GM12878 (cell line): Measurements from ENCODE around the gene PPP3CA. TPM values are rescaled to one million over a fixed set of nuclear protein-coding genes. Genes with fewer than 3 reads are reported as not detected.

ENCODE experiments used
- ATAC-seq: fragments of 200-7000 bp; cut with Tn5 transposase; 3 replicates; pipeline ENCODE4 v1.9.1; 2020; ENCODE audit warnings: mild to moderate bottlenecking, moderate library complexity
- BruUV-seq: library from RNA; stranded (reverse); fragments of 400-500 nt; replicated peaks from 2 replicates; lab custom pipeline; 2021; lab: Mats Ljungman, UMichigan
- CTCF ChIA-PET: fragments of 300-600 bp; sonication (Branson Sonifier 250); formaldehyde crosslinking; extraction: SDS; loops from one replicate; lab custom pipeline; 2021; ENCODE audit warnings: inconsistent platforms; lab: Yijun Ruan, JAX
- POLR2A ChIA-PET: fragments of 350-600 bp; formaldehyde crosslinking; extraction: SDS; loops from one replicate; lab custom pipeline; 2021; ENCODE audit warnings: inconsistent platforms; lab: Charles Lee
- RAD21 ChIA-PET: fragments of 300-600 bp; sonication (Branson Sonifier 250); formaldehyde crosslinking; loops from one replicate; lab custom pipeline; 2023; ENCODE audit warnings: antibody characterized with exemption; ENCODE audit not compliant: unreplicated experiment; lab: Charles Lee
- SMC1A ChIA-PET: fragments of 300-600 bp; sonication (Branson Sonifier 250); formaldehyde crosslinking; loops from one replicate; lab custom pipeline; 2023; ENCODE audit not compliant: unreplicated experiment, uncharacterized antibody; lab: Charles Lee
- DNase-seq: peaks from one replicate; pipeline ENCODE4 v3.0.0-alpha.2; 2011; ENCODE audit warnings: low read depth, low spot score
- FAIRE-seq: peaks from 3 replicates; lab custom pipeline; 2011; peaks lifted over from hg19 to GRCh38; lab: Jason Lieb, UNC
- H2AFZ ChIP-seq: 2 replicates; pipeline ENCODE4 v1.6.0; 2011; ENCODE audit warnings: low read depth, low read length, control low read depth; ENCODE audit not compliant: control insufficient read depth
- H3K27ac ChIP-seq: 2 replicates; pipeline ENCODE4 v1.5.1; 2011; ENCODE audit warnings: control low read depth; ENCODE audit not compliant: control insufficient read depth, insufficient read depth
- H3K27me3 ChIP-seq, 2 experiments: replicated peaks in 1 of 2; 2 replicates each; pipeline versions ENCODE4 v1.6.0 to v1.6.1; 2011; ENCODE audit warnings: low read length in 1 of 2; ENCODE audit not compliant: control insufficient read depth in 2 of 2, insufficient read depth in 2 of 2
- H3K36me3 ChIP-seq, 2 experiments: 2 replicates each; pipeline ENCODE4 v1.5.1; 2011; ENCODE audit warnings: low read length in 1 of 2; ENCODE audit not compliant: control insufficient read depth in 2 of 2, insufficient read depth in 2 of 2
- H3K4me1 ChIP-seq: 2 replicates; pipeline ENCODE4 v1.6.1; 2011; ENCODE audit warnings: mild to moderate bottlenecking, low read length, moderate library complexity, mixed read lengths; ENCODE audit not compliant: control insufficient read depth, insufficient read depth
- H3K4me2 ChIP-seq: 2 replicates; pipeline ENCODE4 v1.6.0; 2011; ENCODE audit warnings: control low read depth; ENCODE audit not compliant: control insufficient read depth, insufficient read depth
- H3K4me3 ChIP-seq: fragments of 200-600 bp; sonication (generic); 2 replicates; pipeline ENCODE4 v1.5.1; 2016
- H3K79me2 ChIP-seq: 2 replicates; pipeline ENCODE4 v1.6.0; 2011; ENCODE audit warnings: low read length; ENCODE audit not compliant: control insufficient read depth, insufficient read depth
- H3K9ac ChIP-seq: 2 replicates; pipeline ENCODE4 v1.8.0; 2011; ENCODE audit warnings: low read length, control low read depth, mixed read lengths; ENCODE audit not compliant: control insufficient read depth, insufficient read depth
- H3K9me3 ChIP-seq: replicated peaks from 3 replicates; pipeline ENCODE4 v1.5.1; 2011; ENCODE audit warnings: mild to moderate bottlenecking, low read length; ENCODE audit not compliant: control insufficient read depth, insufficient read depth
- H4K20me1 ChIP-seq: 2 replicates; pipeline ENCODE4 v1.6.0; 2011; ENCODE audit not compliant: control insufficient read depth, insufficient read depth
- DPF2 ChIP-seq: fragments of 450-650 bp; IDR thresholded peaks from 2 replicates; pipeline ENCODE4 v1.6.1; 2017; ENCODE audit warnings: mild to moderate bottlenecking
- EZH2 ChIP-seq: IDR thresholded peaks from 2 replicates; pipeline ENCODE4 v1.6.1; 2012; ENCODE audit warnings: low read depth, mild to moderate bottlenecking, control low read depth, inconsistent platforms, low read length, borderline replicate concordance; ENCODE audit not compliant: control insufficient read depth
- FOXK2 ChIP-seq: fragments of 450-650 bp; IDR thresholded peaks from 2 replicates; pipeline ENCODE4 v1.6.1; 2017; ENCODE audit warnings: mild to moderate bottlenecking, moderate library complexity
- FOXM1 ChIP-seq: IDR thresholded peaks from 2 replicates; pipeline ENCODE4 v1.6.1; 2012; ENCODE audit warnings: low read depth, mild to moderate bottlenecking, inconsistent platforms, low read length, moderate library complexity
- HCFC1 ChIP-seq: fragments of 150-350 bp; IDR thresholded peaks from 2 replicates; pipeline ENCODE4 v1.6.1; 2014; ENCODE audit warnings: low read length
- LARP7 ChIP-seq: fragments of 450-650 bp; IDR thresholded peaks from 2 replicates; pipeline ENCODE4 v1.6.1; 2017; ENCODE audit warnings: mild to moderate bottlenecking
- NFYA ChIP-seq: IDR thresholded peaks from 2 replicates; pipeline ENCODE4 v1.6.1; 2011; ENCODE audit warnings: low read depth, mild to moderate bottlenecking, low read length, improper control_type of control experiment, borderline replicate concordance
- NRF1 ChIP-seq: conservative IDR thresholded peaks from 2 replicates; pipeline ENCODE4 v1.6.1; 2011; ENCODE audit warnings: mild to moderate bottlenecking, low read depth, low read length, improper control_type of control experiment
- TCF12 ChIP-seq: IDR thresholded peaks from 2 replicates; pipeline ENCODE4 v1.6.1; 2011; ENCODE audit warnings: low read depth, mild to moderate bottlenecking, low read length
- TCF3 ChIP-seq: IDR thresholded peaks from 2 replicates; pipeline ENCODE4 v1.6.1; 2012; ENCODE audit warnings: low read depth, mild to moderate bottlenecking, low read length, borderline replicate concordance; ENCODE audit not compliant: insufficient read depth
- YBX1 ChIP-seq: fragments of 450-650 bp; IDR thresholded peaks from 2 replicates; pipeline ENCODE4 v1.6.1; 2016; ENCODE audit warnings: antibody characterized with exemption
- ZNF274 ChIP-seq: IDR thresholded peaks from one replicate; pipeline ENCODE4 v1.8.0; 2011; ENCODE audit not compliant: insufficient read length, insufficient read depth
- ZZZ3 ChIP-seq: IDR thresholded peaks from 2 replicates; pipeline ENCODE4 v1.6.1; 2011; ENCODE audit warnings: low read depth; ENCODE audit not compliant: control insufficient read depth, insufficient read length
- WGBS: methylation state at CpG from one replicate; pipeline ENCODE4 v1.1.6; 2016; ENCODE audit warnings: low lambda C conversion rate; ENCODE audit not compliant: insufficient replicate concordance, insufficient coverage; ENCODE audit errors: missing lambda C conversion rate; 5-methylcytosine and 5-hydroxymethylcytosine counted together
- in situ Hi-C: fragments of 300-500 bp; cut with MboI; formaldehyde crosslinking; loops from 9 replicates; pipeline ENCODE4 v1.14.3; 2018; ENCODE audit warnings: mixed read lengths
- intact Hi-C: fragments of 100-400 bp; cut with micrococcal nuclease; formaldehyde crosslinking; loops from one replicate; pipeline ENCODE4 v1.14.2; 2022; ENCODE audit not compliant: unreplicated experiment
- polyA plus RNA-seq, 11 experiments: library from polyadenylated mRNA; depleted of rRNA in 4 of 11; unstranded in 6 of 11; stranded (reverse) in 5 of 11; fragments of >200 nt; fragmentation: Nextera tagmentation in 4 of 11; fragmentation: Illumina TruSeq in 1 of 11; extraction: Ambion mirVana in 4 of 11; extraction: Trizol in 1 of 11; gene quantifications; 1 replicate in 1 of 11; 2 replicates in 10 of 11; pipeline versions ENCODE4 v1.2.1 to v1.2.3, GENCODE V29; 2011 to 2016; ENCODE audit warnings: inconsistent platforms in 2 of 11, missing spikeins in 2 of 11, low read depth in 1 of 11
- total RNA-seq, 4 experiments: library from RNA; depleted of rRNA in 3 of 4; stranded (reverse); fragments of >200 nt in 3 of 4; fragmentation: Illumina TruSeq in 1 of 4; extraction: Trizol in 1 of 4; gene quantifications; 2 replicates each; pipeline versions ENCODE4 v1.2.1 to v1.2.3, GENCODE V29; 2013 to 2021
- TF ChIP-seq, protein P1 (sequence below): IDR thresholded peaks from 2 replicates; pipeline ENCODE4 v1.6.1; 2011; ENCODE audit warnings: borderline replicate concordance, low read depth, mild to moderate bottlenecking, moderate library complexity, low read length; ENCODE audit not compliant: insufficient read depth, poor library complexity, severe bottlenecking
- TF ChIP-seq, protein P2 (sequence below): IDR thresholded peaks from 2 replicates; pipeline ENCODE4 v1.6.1; 2012; ENCODE audit warnings: improper control_type of control experiment, low read depth, low read length; ENCODE audit not compliant: insufficient replicate concordance
- TF ChIP-seq, protein P3 (sequence below): IDR thresholded peaks from 2 replicates; pipeline ENCODE4 v1.6.1; 2011; ENCODE audit warnings: low read depth, mild to moderate bottlenecking, low read length, moderate library complexity, borderline replicate concordance; ENCODE audit errors: extremely low read depth

PPP3CA gene
- total and polyA plus RNA-seq, 10 of the 15 experiments (the other 5 are each of a cell fraction or from before 2014, with no cell fraction given): 0.33 to 9.0 (median 1.0) TPM

DNA sequence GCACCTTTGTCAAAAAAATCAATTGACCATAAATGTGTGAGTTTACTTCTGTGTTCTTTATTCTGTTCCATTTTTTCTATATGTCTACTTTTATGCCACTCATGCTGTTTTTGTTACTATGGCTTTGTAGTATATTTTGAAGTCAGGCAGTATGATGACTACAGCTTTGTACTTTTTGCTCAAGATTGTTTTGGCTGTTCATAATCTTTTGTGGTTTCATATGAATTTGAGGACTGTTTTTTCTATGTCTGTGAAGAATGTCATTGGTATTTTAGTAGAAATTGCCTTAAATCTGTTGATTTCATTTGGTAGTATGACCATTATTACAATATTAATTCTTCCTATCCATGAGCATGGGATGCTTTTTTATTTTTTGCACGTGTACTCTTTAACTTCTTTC, 346.8 kb downstream of the PPP3CA start:
- intact Hi-C loops (no loop called here), in situ Hi-C loops (loop anchor here (25.0 kb wide), 1 partner anchor 1163 kb away; no protein-coding TSS in a partner anchor)
- 44% methylated on average over 1 of the region's 1 CpG for WGBS
- Histone ChIP-seq H3K79me2 (no peaks in the 10 kb centered on the region), H3K4me1 (no peaks in the 10 kb centered on the region), H3K4me2 (no peak overlapping the region), H3K9ac (no peak overlapping the region), H3K36me3 (no peaks in the 10 kb centered on the region), H2AFZ (no peak overlapping the region), H4K20me1 (no peaks in the 10 kb centered on the region), H3K27me3 (no peaks in the 10 kb centered on the region), H3K9me3 (no peaks in the 10 kb centered on the region; the same call in 2 of the 3 replicates), H3K27ac (no peak overlapping the region), H3K4me3 (no peak overlapping the region)
- BruUV-seq: no TSS peak
- DNase-seq (no peak), ATAC-seq (no peak), FAIRE-seq (no peak)
- ChIA-PET RAD21 (no interaction called here), SMC1A (interaction anchor here (0.7 to 1.4 kb wide), 2 partner anchors 8 to 1435 kb away, joined by 3 read pairs; no protein-coding TSS in a partner anchor), CTCF (interaction anchor here (0.6 kb wide), 1 partner anchor 8 kb away, joined by 3 read pairs; no protein-coding TSS in a partner anchor), POLR2A (no interaction called here)
- TF ChIP-seq, protein P1, sequence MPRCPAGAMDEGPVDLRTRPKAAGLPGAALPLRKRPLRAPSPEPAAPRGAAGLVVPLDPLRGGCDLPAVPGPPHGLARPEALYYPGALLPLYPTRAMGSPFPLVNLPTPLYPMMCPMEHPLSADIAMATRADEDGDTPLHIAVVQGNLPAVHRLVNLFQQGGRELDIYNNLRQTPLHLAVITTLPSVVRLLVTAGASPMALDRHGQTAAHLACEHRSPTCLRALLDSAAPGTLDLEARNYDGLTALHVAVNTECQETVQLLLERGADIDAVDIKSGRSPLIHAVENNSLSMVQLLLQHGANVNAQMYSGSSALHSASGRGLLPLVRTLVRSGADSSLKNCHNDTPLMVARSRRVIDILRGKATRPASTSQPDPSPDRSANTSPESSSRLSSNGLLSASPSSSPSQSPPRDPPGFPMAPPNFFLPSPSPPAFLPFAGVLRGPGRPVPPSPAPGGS: no peak
- TF ChIP-seq DPF2 (no peak), ZNF274 (no peak), NFYA (no peak), HCFC1 (no peak), EZH2 (no peak), TCF3 (no peak), LARP7 (no peak), ZZZ3 (no peak), FOXM1 (no peak), NRF1 (no peak), FOXK2 (no peak), TCF12 (no peak), YBX1 (no peak)
- TF ChIP-seq, protein P2, sequence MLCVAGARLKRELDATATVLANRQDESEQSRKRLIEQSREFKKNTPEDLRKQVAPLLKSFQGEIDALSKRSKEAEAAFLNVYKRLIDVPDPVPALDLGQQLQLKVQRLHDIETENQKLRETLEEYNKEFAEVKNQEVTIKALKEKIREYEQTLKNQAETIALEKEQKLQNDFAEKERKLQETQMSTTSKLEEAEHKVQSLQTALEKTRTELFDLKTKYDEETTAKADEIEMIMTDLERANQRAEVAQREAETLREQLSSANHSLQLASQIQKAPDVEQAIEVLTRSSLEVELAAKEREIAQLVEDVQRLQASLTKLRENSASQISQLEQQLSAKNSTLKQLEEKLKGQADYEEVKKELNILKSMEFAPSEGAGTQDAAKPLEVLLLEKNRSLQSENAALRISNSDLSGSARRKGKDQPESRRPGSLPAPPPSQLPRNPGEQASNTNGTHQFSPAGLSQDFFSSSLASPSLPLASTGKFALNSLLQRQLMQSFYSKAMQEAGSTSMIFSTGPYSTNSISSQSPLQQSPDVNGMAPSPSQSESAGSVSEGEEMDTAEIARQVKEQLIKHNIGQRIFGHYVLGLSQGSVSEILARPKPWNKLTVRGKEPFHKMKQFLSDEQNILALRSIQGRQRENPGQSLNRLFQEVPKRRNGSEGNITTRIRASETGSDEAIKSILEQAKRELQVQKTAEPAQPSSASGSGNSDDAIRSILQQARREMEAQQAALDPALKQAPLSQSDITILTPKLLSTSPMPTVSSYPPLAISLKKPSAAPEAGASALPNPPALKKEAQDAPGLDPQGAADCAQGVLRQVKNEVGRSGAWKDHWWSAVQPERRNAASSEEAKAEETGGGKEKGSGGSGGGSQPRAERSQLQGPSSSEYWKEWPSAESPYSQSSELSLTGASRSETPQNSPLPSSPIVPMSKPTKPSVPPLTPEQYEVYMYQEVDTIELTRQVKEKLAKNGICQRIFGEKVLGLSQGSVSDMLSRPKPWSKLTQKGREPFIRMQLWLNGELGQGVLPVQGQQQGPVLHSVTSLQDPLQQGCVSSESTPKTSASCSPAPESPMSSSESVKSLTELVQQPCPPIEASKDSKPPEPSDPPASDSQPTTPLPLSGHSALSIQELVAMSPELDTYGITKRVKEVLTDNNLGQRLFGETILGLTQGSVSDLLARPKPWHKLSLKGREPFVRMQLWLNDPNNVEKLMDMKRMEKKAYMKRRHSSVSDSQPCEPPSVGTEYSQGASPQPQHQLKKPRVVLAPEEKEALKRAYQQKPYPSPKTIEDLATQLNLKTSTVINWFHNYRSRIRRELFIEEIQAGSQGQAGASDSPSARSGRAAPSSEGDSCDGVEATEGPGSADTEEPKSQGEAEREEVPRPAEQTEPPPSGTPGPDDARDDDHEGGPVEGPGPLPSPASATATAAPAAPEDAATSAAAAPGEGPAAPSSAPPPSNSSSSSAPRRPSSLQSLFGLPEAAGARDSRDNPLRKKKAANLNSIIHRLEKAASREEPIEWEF: no peak
- TF ChIP-seq, protein P3, sequence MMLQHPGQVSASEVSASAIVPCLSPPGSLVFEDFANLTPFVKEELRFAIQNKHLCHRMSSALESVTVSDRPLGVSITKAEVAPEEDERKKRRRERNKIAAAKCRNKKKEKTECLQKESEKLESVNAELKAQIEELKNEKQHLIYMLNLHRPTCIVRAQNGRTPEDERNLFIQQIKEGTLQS: no peak
